Right lobe of liver (tissue), 4 donors: ENCODE results near the gene MMP15.

Experiments used
- POLR2A ChIP-seq: fragments of 450-650 bp; IDR thresholded peaks from one replicate; pipeline ENCODE4 v1.6.1; 2017; ENCODE audit warnings: antibody characterized with exemption, mild to moderate bottlenecking
- TF ChIP-seq, protein P1 (sequence below), 4 donors: fragments of 200-600 bp in 3 of 4; fragments of 450-650 bp in 1 of 4; IDR thresholded peaks; one replicate each; pipeline versions ENCODE4 v1.5.1 to v1.8.0; 2016 to 2022; ENCODE audit warnings: antibody characterized with exemption in 4 of 4, mild to moderate bottlenecking in 2 of 4
- donor health status: DM: no; HTN: no; CAD: no.
- donor health status: DM: no; HTN: no; CAD: no.
- donor health status: DM: no; HTN: yes; CAD: no.

DNA sequence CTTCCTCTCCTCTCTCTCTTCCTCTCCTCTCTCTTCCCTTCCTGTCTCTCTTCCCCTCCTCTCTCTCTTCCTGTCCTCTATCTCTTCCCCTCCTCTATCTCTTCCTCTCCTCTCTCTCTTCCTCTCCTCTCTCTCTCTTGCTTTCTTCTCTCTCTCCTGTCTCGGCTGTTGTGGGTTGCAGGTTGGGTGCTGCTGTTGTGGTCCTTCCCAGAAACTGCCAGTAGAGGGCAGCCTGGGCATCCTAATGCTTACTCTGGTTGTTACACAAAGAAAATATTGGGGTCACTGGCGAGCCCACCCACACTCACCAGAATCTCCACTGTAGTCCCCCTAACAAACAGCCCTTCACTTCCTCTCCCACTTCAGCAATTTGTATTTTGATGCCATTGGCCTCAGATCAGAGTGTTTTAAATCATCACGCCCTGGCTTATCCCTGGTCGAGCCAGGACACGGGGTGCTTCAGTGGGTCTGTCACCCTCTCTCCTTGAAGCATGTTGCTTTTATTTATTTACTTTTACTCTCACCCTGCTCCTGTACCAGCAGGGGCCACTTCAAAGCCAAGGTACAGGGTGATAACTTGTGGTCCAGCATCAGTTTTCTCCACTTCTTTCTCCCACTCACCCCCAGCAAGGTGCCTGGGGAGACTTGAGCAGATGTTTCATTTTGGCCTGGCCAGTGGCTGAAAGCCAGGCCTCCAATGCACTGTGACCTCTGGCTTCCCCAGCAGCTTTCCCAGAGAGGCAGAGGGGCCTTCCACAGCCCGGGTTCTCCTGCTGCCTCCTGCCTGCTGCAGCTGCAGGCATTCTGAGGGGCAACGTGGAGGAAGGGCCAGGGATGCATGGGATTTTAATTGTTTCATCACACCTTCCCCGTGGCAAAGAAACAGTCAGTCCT is 4.7 kb upstream of the MMP15 start:
- TF ChIP-seq, protein P1, sequence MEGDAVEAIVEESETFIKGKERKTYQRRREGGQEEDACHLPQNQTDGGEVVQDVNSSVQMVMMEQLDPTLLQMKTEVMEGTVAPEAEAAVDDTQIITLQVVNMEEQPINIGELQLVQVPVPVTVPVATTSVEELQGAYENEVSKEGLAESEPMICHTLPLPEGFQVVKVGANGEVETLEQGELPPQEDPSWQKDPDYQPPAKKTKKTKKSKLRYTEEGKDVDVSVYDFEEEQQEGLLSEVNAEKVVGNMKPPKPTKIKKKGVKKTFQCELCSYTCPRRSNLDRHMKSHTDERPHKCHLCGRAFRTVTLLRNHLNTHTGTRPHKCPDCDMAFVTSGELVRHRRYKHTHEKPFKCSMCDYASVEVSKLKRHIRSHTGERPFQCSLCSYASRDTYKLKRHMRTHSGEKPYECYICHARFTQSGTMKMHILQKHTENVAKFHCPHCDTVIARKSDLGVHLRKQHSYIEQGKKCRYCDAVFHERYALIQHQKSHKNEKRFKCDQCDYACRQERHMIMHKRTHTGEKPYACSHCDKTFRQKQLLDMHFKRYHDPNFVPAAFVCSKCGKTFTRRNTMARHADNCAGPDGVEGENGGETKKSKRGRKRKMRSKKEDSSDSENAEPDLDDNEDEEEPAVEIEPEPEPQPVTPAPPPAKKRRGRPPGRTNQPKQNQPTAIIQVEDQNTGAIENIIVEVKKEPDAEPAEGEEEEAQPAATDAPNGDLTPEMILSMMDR (IDR thresholded peaks at IDR 0.05), result peak; percentile 70 to 81 (median 74)
- TF ChIP-seq POLR2A, result no peak
